ENCODE data around the gene VOPP1. TPM values are rescaled to one million over a fixed set of nuclear protein-coding genes. Genes with fewer than 3 reads are reported as not detected.
A peak's percentile ranks its signal among the peaks of the same experiment; 100 is the strongest.

VOPP1 gene
- total RNA-seq, 1 donor from 2014 or later: 50.7 TPM

DNA sequence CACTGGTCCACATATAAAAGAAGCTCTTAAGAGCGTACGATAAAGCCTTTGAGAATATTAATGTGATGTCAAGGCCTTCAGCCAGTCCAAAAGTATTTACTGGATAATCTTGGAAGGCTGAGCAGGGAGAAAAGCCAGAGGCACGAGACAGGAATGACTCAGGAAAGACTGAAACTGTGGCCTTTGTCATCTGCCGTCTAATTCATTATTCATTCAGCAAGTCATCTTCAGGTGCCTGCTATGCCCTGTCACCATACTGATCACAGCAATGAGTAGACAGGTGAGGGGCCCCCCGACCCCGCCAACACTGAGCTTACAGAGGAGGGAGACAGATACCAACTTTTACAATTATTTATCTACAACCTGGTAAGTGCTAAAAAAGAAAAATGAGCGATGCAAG is 78.9 kb downstream of the VOPP1 start:
- H3K36me3 Mint-ChIP-seq (ENCODE audit: low read depth): peaks cover 6% of the 10 kb centered on the region
- H3K9me3 Mint-ChIP-seq: no peaks in the 10 kb centered on the region
- no peak overlapping the region for H3K4me3 Mint-ChIP-seq
- H3K27ac Mint-ChIP-seq (ENCODE audit: unreplicated experiment): no peak overlapping the region
- no peak for DNase-seq (ENCODE audit: low read depth, low spot score)
- TF ChIP-seq, protein P1, sequence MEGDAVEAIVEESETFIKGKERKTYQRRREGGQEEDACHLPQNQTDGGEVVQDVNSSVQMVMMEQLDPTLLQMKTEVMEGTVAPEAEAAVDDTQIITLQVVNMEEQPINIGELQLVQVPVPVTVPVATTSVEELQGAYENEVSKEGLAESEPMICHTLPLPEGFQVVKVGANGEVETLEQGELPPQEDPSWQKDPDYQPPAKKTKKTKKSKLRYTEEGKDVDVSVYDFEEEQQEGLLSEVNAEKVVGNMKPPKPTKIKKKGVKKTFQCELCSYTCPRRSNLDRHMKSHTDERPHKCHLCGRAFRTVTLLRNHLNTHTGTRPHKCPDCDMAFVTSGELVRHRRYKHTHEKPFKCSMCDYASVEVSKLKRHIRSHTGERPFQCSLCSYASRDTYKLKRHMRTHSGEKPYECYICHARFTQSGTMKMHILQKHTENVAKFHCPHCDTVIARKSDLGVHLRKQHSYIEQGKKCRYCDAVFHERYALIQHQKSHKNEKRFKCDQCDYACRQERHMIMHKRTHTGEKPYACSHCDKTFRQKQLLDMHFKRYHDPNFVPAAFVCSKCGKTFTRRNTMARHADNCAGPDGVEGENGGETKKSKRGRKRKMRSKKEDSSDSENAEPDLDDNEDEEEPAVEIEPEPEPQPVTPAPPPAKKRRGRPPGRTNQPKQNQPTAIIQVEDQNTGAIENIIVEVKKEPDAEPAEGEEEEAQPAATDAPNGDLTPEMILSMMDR (conservative IDR thresholded peaks at IDR 0.05): no peak
- H3K4me1 Mint-ChIP-seq: peaks cover 6% of the 10 kb centered on the region
- H3K27me3 Mint-ChIP-seq (ENCODE audit: low read depth): no peaks in the 10 kb centered on the region

DNA sequence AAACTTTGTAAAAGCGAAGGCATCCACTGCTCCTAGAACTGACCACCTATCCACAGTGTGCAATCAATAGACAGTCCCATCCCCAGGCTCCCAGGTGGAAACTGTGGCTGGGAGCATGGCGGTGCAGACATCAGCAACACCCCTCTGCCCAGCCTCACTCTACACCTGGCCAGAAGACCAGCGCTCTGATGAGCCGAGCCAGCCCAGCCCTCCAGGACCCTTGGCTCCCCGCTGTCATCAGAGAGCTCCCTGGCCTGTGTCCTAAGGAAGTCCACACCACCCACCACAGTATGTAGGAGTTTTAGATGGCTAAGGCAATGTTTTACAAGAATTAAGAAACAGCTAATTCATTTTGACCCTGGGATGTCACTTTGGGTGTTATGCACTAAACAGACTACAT is 81.0 kb downstream of the VOPP1 start:
- DNase-seq (ENCODE audit: low read depth, low spot score): no peak
- H3K4me3 Mint-ChIP-seq: no peak overlapping the region
- H3K4me1 Mint-ChIP-seq: peaks cover 8% of the 10 kb centered on the region
- H3K9me3 Mint-ChIP-seq: no peaks in the 10 kb centered on the region
- TF ChIP-seq, protein P1 (conservative IDR thresholded peaks at IDR 0.05): no peak
- no peaks in the 10 kb centered on the region for H3K27me3 Mint-ChIP-seq (ENCODE audit: low read depth)
- H3K36me3 Mint-ChIP-seq (ENCODE audit: low read depth): peaks cover 10% of the 10 kb centered on the region
- no peak overlapping the region for H3K27ac Mint-ChIP-seq (ENCODE audit: unreplicated experiment)

DNA sequence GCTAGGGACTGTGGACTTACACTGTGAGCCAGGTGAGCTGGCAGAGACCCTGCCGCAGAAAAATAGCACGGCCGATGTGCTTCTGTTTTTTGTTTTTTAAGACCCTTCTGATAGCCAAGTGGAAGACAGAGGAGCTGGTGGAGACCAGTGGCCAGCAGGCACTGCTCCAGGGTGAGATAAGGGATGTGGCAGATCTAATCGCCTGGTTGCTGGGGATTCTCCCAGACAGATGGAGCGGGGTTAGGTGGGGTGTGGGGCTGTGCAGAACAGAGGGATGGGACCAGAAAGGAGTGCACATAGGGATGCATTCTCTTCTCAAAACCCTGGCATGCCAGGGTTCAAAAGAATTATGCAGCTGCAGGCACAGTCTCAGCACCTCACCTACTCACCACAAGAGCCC is 82.2 kb downstream of the VOPP1 start:
- peak overlapping the region; percentile 93 for H3K27ac Mint-ChIP-seq (ENCODE audit: unreplicated experiment)
- no peaks in the 10 kb centered on the region for H3K9me3 Mint-ChIP-seq
- H3K4me1 Mint-ChIP-seq: peaks cover 12% of the 10 kb centered on the region
- no peaks in the 10 kb centered on the region for H3K27me3 Mint-ChIP-seq (ENCODE audit: low read depth)
- TF ChIP-seq, protein P1 (conservative IDR thresholded peaks at IDR 0.05): no peak
- H3K36me3 Mint-ChIP-seq (ENCODE audit: low read depth): peaks cover 7% of the 10 kb centered on the region
- H3K4me3 Mint-ChIP-seq: no peak overlapping the region
- no peak for DNase-seq (ENCODE audit: low read depth, low spot score)

DNA sequence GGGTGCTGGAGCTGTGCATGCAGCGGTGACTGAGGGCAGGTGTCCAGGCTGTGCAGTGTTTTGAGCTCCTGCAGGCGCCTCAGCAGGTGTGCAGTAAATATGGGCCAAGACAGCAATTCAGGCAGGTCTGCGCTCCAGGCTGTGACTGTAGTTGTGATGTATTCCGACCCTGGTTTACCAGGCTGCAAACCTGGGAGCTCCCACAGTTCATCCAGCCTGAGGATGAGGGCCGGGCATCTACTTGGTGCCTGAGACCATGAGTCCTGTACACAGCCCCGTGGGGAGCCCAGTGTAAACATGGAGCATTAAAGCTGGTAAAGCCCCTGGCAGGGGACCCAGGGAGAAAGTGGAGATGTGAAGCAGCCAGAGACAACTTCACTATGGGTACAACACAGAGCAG is 82.8 kb downstream of the VOPP1 start:
- H3K9me3 Mint-ChIP-seq: no peaks in the 10 kb centered on the region
- H3K36me3 Mint-ChIP-seq (ENCODE audit: low read depth): peaks cover 7% of the 10 kb centered on the region
- H3K4me1 Mint-ChIP-seq: peaks cover 12% of the 10 kb centered on the region
- TF ChIP-seq, protein P1 (conservative IDR thresholded peaks at IDR 0.05): no peak
- no peak for DNase-seq (ENCODE audit: low read depth, low spot score)
- H3K27ac Mint-ChIP-seq (ENCODE audit: unreplicated experiment): no peak overlapping the region
- H3K27me3 Mint-ChIP-seq (ENCODE audit: low read depth): no peaks in the 10 kb centered on the region
- no peak overlapping the region for H3K4me3 Mint-ChIP-seq

DNA sequence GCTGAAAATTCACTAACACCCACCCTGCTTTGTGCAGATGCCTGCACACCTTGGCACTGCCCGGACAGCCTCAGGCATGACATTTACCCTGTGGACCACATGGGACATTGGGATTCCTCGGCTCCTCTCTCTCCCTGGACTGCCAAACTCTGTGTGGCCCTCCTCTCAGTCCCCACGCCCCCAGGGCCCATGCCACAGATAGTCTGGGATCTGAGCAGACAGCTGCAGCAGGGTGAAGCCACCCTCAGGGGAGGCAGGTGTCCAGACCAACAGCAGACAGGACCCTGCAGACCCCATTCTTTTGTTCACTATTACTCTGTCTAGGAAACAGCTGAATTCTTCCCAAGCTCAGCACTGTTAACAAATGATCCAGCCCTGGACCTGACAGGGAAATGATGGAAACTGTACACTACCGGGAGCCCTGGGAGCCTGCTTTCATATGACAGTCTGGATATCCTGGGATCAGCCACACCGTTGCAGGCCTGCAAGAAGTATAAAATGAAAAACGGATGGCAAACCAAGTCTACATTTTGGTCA is 83.4 kb downstream of the VOPP1 start:
- Mint-ChIP-seq H3K4me1 (peaks cover 12% of the 10 kb centered on the region), H3K27me3 (ENCODE audit: low read depth) (no peaks in the 10 kb centered on the region), H3K27ac (ENCODE audit: unreplicated experiment) (peak overlapping the region; percentile 43), H3K9me3 (no peaks in the 10 kb centered on the region), H3K36me3 (ENCODE audit: low read depth) (peaks cover 9% of the 10 kb centered on the region), H3K4me3 (no peak overlapping the region)
- no peak for DNase-seq (ENCODE audit: low read depth, low spot score)
- TF ChIP-seq, protein P1 (conservative IDR thresholded peaks at IDR 0.05): no peak
